ENCODE results near the gene MYL7. TPM values are rescaled to one million over a fixed set of nuclear protein-coding genes. Genes with fewer than 3 reads are reported as not detected.

Gene MYL7
- total and polyA plus RNA-seq, 2 experiments from 2014 or later, result 4.8 TPM; not detected in 1

GRCh38 chr7:44136731-44137130 is 4.4 kb downstream of the MYL7 start (continued):
- TF ChIP-seq JUNB (IDR thresholded peaks at IDR 0.05; ENCODE audit: unreplicated experiment), result no peak

GRCh38 chr7:44134943-44135628 is 6.0 kb downstream of the MYL7 start:
- no peak overlapping the region for H3K27ac ChIP-seq (ENCODE audit: low read depth)
- H3K9me3 Mint-ChIP-seq, result no peaks in the 10 kb centered on the region
- peaks cover 34% of the 10 kb centered on the region for H3K27me3 Mint-ChIP-seq (ENCODE audit: insufficient read depth, low read depth, poor library complexity)
- peaks cover 8% of the 10 kb centered on the region for H3K4me1 ChIP-seq (ENCODE audit: insufficient read depth)
- no peaks in the 10 kb centered on the region for H3K36me3 ChIP-seq (ENCODE audit: insufficient read depth)
- DNase-seq (ENCODE audit: low spot score) (no peak), ATAC-seq (no peak)
- 0 out of 2 replicates have a peak, but pooled peaks cover 6% of the 10 kb centered on the region for H4K20me1 ChIP-seq (replicated peaks; ENCODE audit: insufficient read depth)
- no peaks in the 10 kb centered on the region for H3K79me2 ChIP-seq (replicated peaks; ENCODE audit: insufficient read depth)
- H3K9me2 ChIP-seq (ENCODE audit: insufficient read depth), result no peaks in the 10 kb centered on the region
- no peak overlapping the region for H3K4me2 ChIP-seq
- H3K27me3 ChIP-seq (ENCODE audit: insufficient read depth), result peaks cover 21% of the 10 kb centered on the region; the same call in 1 of the 2 replicates
- TF ChIP-seq ETS1 (IDR thresholded peaks at IDR 0.05) (no peak), EZH2phosphoT487 (IDR thresholded peaks at IDR 0.05; ENCODE audit: unreplicated experiment) (no peak), ZNF331 (CRISPR knock-in tag; IDR thresholded peaks at IDR 0.05; ENCODE audit: low read depth) (no peak), CREB1 (CRISPR knock-in tag; IDR thresholded peaks at IDR 0.05; ENCODE audit: low read depth) (no peak), ZNF114 (CRISPR knock-in tag; IDR thresholded peaks at IDR 0.05) (no peak), JUNB (IDR thresholded peaks at IDR 0.05; ENCODE audit: unreplicated experiment) (no peak), CTCF (conservative IDR thresholded peaks at IDR 0.05; ENCODE audit: low read depth in 2 of 2) (no peak), REST (IDR thresholded peaks at IDR 0.05; ENCODE audit: unreplicated experiment) (no peak), NANOG (IDR thresholded peaks at IDR 0.05; ENCODE audit: borderline replicate concordance) (no peak), STAT1 (IDR thresholded peaks at IDR 0.05; ENCODE audit: unreplicated experiment) (no peak), POLR2AphosphoS5 (IDR thresholded peaks at IDR 0.05; ENCODE audit: low read depth) (no peak), EZH2 (IDR thresholded peaks at IDR 0.05; ENCODE audit: low read depth, unreplicated experiment) (no peak), ZNF462 (CRISPR knock-in tag; IDR thresholded peaks at IDR 0.05) (no peak)
- no peak overlapping the region for H3K4me3 ChIP-seq
- H2AFZ ChIP-seq, result no peak overlapping the region
- H3K36me3 Mint-ChIP-seq (ENCODE audit: low read depth), result no peaks in the 10 kb centered on the region
- no peak overlapping the region for H3K27ac Mint-ChIP-seq
- no peaks in the 10 kb centered on the region for H3F3A ChIP-seq (replicated peaks; ENCODE audit: low read depth)
- no peak overlapping the region for H3K4me3 Mint-ChIP-seq
- H3K4me1 Mint-ChIP-seq, result peaks cover 20% of the 10 kb centered on the region
